Measurements from ENCODE around the gene TTLL5. TPM values are rescaled to one million over a fixed set of nuclear protein-coding genes. Genes with fewer than 3 reads are reported as not detected.
A peak's percentile ranks its signal among the peaks of the same experiment; 100 is the strongest.

TTLL5 gene
- total and polyA plus RNA-seq, 8 donors = 10.1 to 48.4 (median 17.3) TPM

DNA sequence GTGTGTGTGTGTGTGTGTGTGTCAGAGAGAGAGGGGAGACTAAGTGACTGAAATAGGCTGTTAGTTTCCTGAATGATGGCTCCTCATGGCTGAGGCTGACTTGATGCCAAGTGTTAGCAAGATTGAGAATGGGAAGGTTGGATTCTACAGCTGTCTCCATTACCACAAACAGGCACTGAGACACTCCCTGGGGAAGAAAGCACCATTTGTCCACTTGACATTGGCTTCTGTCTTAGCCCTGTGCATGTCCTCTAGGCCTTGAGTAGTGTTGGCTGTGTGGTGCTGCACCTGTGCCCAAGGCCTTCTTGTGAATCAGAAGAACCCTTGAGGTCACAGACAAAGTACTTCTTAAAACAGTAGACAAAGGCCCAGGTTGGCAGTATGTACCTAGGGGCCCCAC lies 16.0 kb upstream of the TTLL5 start:
- TF ChIP-seq EP300 (IDR thresholded peaks at IDR 0.05) (no peak), POLR2AphosphoS5 (IDR thresholded peaks at IDR 0.05) (no peak), POLR2A (IDR thresholded peaks at IDR 0.05) (no peak)
- TF ChIP-seq, protein P1, sequence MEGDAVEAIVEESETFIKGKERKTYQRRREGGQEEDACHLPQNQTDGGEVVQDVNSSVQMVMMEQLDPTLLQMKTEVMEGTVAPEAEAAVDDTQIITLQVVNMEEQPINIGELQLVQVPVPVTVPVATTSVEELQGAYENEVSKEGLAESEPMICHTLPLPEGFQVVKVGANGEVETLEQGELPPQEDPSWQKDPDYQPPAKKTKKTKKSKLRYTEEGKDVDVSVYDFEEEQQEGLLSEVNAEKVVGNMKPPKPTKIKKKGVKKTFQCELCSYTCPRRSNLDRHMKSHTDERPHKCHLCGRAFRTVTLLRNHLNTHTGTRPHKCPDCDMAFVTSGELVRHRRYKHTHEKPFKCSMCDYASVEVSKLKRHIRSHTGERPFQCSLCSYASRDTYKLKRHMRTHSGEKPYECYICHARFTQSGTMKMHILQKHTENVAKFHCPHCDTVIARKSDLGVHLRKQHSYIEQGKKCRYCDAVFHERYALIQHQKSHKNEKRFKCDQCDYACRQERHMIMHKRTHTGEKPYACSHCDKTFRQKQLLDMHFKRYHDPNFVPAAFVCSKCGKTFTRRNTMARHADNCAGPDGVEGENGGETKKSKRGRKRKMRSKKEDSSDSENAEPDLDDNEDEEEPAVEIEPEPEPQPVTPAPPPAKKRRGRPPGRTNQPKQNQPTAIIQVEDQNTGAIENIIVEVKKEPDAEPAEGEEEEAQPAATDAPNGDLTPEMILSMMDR (IDR thresholded peaks at IDR 0.05) = no peak
- Histone ChIP-seq H3K27me3 (peaks cover 0 to 21% (median 6%) of the 10 kb centered on the region in 3 donors), H3K27ac (no peak overlapping the region), H3K9me3 (no peaks in the 10 kb centered on the region), H3K4me3 (no peak overlapping the region), H3K4me1 (peaks cover 0 to 32% (median 16%) of the 10 kb centered on the region in 4 donors), H3K36me3 (peaks cover 6 to 31% (median 18%) of the 10 kb centered on the region in 4 donors)
- no peak for DNase-seq
- intact Hi-C loops (cut with DNase I; ENCODE audit: low total_unique reads) = no loop called here

DNA sequence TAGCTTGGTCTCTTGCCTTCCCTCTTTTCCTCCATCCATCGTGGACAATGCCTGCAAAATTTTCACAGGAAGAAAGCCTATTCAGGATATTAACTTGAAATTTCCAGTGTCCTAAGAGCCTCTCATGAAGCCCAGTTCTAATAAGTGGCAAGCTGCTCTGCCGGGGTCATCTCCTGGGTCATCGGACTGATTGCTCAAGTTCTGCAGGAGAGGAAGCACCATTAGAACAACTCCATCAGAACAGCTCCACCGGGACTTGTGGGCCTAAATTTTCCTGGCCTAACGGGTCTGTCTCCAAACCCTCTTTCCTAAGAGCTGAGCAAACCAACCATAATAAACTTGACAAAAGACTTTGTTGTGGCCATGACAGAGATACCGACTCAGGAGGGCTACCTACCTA lies 14.3 kb upstream of the TTLL5 start:
- Histone ChIP-seq H3K27me3 (peaks cover 0 to 6% (median 5%) of the 10 kb centered on the region in 3 donors), H3K27ac (no peak overlapping the region), H3K36me3 (peaks cover 21 to 48% (median 34%) of the 10 kb centered on the region in 4 donors), H3K4me3 (no peak overlapping the region), H3K9me3 (no peaks in the 10 kb centered on the region), H3K4me1 (peaks cover 0 to 32% (median 16%) of the 10 kb centered on the region in 4 donors)
- WGBS, 5 donors = 86 to 95% (median 89%) methylated on average over 6 of the region's 6 CpGs
- intact Hi-C loops (cut with DNase I; ENCODE audit: low total_unique reads) = no loop called here
- DNase-seq = no peak
- TF ChIP-seq, protein P1 (IDR thresholded peaks at IDR 0.05) = no peak
- no peak for TF ChIP-seq EP300 (IDR thresholded peaks at IDR 0.05)
- TF ChIP-seq POLR2AphosphoS5 (IDR thresholded peaks at IDR 0.05) = no peak
- TF ChIP-seq POLR2A (IDR thresholded peaks at IDR 0.05) = no peak

DNA sequence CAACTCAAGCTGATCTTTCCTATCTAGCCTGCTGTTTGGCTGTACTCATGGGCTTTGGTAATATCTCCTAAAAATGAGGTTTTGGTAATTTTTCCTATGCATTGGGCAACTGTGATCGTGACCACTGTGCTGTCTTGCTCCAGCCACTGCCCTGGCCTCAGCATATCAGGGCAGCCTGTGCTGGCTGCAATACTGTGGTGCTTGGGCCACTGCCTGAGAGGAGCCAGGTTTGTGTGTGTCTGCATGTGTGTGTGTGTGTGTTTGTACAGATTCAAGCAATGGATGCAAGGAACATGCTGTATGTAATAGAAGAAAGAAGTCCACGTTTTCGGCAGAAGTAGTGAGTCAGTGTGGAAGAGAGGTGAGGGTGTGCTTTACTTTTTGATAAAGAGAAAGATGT lies 13.4 kb upstream of the TTLL5 start:
- WGBS, 5 donors = 57 to 81% (median 63%) methylated on average over 3 of the region's 3 CpGs
- H3K4me3 ChIP-seq = no peak overlapping the region
- H3K27ac ChIP-seq = no peak overlapping the region
- no peaks in the 10 kb centered on the region for H3K9me3 ChIP-seq
- no peaks in the 10 kb centered on the region for H3K27me3 ChIP-seq
- TF ChIP-seq POLR2A (IDR thresholded peaks at IDR 0.05) = no peak
- TF ChIP-seq, protein P1 (IDR thresholded peaks at IDR 0.05) = no peak
- TF ChIP-seq EP300 (IDR thresholded peaks at IDR 0.05) = no peak
- TF ChIP-seq POLR2AphosphoS5 (IDR thresholded peaks at IDR 0.05) = no peak
- peaks cover 0 to 32% (median 16%) of the 10 kb centered on the region in 4 donors for H3K4me1 ChIP-seq
- intact Hi-C loops (cut with DNase I; ENCODE audit: low total_unique reads) = no loop called here
- DNase-seq = no peak
- peaks cover 24 to 55% (median 39%) of the 10 kb centered on the region in 4 donors for H3K36me3 ChIP-seq

DNA sequence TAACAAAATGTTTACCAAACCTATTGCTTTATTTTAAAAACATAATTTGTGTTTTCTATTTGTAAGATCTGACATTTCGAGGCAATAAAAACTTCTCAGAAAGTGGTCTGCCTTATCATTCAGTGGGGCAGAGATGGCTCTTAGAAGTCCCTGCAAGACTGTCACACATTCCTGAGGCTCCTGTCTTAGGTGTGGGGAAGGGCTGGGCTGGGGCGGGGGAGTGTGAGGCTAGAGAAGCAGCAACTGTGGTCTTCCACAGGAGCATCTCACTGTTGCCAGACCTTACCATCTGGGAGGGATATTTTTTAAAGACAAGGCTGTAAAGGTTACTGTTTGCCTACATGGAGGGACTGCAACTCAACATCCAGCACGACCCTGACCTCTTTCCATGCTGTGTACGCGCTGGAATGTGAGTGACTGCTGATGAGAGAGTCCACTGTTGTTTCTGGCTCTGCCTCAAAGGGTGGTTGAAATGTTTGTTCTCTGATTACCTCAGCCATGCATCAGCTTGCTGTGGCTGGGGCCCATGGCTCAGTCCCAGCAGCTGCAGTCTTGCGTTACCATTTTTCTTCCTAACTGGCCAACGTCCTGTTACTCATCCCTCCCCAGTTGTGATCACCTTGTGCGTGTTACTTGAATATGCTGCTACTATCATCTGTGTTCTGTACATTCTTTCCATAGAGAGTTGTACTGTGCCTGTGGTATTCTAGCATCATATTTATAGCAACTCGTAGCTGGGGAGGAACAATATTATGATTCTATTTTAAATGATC lies 12.8 kb upstream of the TTLL5 start:
- no peak overlapping the region for H3K4me3 ChIP-seq
- TF ChIP-seq, protein P1 (IDR thresholded peaks at IDR 0.05) = no peak
- TF ChIP-seq POLR2AphosphoS5 (IDR thresholded peaks at IDR 0.05) = peak in 2 of 3 donors; percentile 51 to 58
- no peak for TF ChIP-seq EP300 (IDR thresholded peaks at IDR 0.05)
- no peak for TF ChIP-seq POLR2A (IDR thresholded peaks at IDR 0.05)
- DNase-seq = peak; percentile 75 to 81
- no peaks in the 10 kb centered on the region for H3K9me3 ChIP-seq
- peaks cover 0 to 31% (median 16%) of the 10 kb centered on the region in 4 donors for H3K4me1 ChIP-seq
- 41 to 48% (median 45%) methylated on average over 9 of the region's 9 CpGs for WGBS, 5 donors
- no peaks in the 10 kb centered on the region for H3K27me3 ChIP-seq
- H3K36me3 ChIP-seq = peaks cover 24 to 60% (median 44%) of the 10 kb centered on the region in 4 donors
- H3K27ac ChIP-seq = no peak overlapping the region
- intact Hi-C loops (cut with DNase I; ENCODE audit: low total_unique reads) = no loop called here
